Kidney glomerular epithelial cell (primary cell): ENCODE data around the gene MBTD1.
"Not testable (repeated sequence)": the region's sequence is repeated elsewhere in the genome, so short reads cannot be mapped to it uniquely, and the experiment has no call there.

Source experiments
- DNase-seq: peaks from one replicate; lab custom pipeline; 2025; lab: John Stamatoyannopoulos, UW

MBTD1 gene

DNA sequence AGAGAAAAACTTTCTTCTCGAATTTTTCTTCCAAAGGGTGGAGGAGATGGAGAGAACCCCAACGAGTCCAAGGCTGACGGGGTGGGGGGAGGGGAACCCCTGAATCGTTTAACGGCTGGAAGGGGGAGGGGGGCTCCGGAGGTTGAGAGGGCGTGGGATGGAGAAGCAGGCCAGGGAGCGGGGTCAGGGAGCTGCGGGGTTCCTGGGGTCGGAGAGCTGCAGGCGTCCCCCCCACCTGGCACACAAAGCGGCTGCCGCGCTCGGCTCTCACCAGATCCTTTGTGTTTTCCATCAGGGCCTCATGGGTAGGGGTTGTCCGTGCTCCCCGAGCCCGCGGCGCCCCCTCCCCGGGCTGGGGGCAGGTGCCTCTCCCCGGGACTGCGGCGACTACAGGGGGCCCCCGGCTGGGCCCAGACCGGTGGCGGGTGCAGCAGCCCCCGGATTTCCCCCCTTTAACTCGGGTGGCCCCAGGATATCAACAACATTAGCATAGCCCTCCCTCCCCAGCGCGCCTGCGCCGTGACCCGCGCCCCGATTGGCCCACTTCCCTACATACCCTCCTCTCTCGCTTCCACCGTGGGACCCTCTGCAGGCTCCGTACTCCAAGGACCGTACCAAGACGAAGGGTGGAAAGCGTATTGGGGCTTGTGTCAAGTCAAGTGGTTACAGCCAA, at the start of gene MBTD1:
MBTD1 (minus strand) TSS at position 486 of the 673 bp plus-strand sequence. CDS start 34,888 bp downstream, outside the sequence.
- DNase-seq = peak; percentile 93

DNA sequence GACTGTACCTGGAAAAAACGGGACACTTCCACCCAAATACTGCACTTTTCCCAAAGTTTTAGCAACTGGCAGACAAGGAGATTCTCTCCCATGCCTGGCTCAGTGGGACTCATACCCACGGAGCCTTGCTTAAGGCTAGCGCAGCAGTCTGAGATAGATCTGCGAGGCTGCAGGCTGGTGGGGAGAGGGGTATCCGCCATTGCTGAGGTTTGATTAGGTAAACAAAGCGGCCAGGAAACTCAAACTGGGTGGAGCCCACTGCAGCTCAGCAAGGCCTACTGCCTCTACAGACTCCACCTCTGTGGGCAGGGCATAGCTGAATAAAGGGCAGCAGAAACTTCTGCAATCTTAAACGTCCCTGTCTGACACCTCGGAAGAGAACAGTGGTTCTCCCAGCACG, 45.3 kb upstream of the MBTD1 start:
- no peak for DNase-seq

DNA sequence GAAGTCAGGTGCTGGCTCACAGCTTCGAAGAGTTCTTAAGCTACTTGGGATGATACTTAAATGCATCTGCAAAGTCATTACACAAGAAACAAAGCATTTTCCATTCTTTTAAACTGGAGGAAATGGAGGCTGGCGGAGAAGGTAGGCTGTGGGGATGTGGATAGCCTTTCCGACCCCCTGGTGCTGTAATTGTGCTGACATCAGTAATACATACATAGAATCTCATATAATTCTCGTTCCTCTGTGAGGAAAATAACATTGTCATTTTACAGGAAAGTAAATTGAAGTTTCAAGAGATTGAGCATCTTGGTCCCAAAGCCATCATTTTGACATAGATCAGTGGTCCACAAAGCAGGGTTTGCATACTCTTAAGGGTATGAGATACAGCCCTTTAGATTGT, 40.0 kb upstream of the MBTD1 start:
- no peak for DNase-seq

DNA sequence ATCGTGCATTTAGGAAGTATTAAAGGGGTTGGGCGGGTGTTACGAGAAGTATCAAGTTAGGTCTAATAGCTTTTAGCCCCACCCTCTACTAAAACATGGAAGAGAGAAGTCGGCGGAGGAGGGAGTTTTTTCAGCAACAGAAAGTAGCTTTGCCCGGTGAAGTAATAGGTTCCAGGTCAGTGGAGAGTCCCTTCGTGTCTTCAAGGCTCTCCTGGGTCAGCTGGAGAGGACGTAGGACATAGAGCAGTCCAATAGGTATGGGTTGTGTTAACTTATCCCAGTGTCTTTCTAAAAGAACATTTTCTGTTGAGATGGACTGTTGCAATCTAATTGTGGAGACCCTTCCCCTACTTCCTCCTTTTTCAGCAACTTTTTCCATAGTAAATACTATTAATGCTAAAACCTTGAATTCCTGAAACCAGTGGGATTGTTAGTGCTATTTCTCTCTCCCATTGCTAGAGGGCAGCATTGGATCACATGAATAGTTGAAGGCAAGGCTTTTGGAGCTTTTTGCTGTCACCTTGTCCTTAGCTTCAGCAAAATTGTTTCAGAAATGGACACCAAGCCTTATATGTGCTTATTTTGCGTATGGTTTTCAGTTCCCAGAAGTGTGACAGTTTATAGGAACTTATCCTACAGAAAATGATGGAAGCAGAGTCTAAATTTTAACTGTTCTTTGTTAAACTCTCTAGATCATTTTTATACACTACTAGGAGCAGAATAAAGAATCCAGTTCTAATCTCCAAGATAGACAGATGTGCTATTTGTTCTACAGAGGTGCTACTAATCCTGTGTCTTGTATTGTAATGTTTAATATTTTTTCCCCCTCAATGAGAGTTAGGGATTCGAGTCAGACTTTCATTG, 38.9 kb upstream of the MBTD1 start:
- DNase-seq = peak; percentile 19

DNA sequence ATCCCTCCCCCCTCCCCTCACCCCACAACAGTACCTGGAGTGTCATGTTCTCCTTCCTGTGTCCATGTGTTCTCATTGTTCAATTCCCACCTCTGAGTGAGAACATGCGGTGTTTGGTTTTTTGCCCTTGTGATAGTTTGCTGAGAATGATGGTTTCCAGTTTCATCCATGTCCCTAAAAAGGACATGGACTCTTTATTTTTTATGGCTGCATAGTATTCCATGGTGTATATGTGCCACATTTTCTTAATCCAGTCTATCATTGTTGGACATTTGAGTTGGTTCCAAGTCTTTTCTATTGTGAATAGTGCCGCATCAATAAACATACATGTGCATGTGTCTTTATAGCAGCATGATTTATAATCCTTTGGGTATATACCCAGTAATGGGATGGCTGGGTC, 34.5 kb upstream of the MBTD1 start:
- DNase-seq = not testable (repeated sequence)

DNA sequence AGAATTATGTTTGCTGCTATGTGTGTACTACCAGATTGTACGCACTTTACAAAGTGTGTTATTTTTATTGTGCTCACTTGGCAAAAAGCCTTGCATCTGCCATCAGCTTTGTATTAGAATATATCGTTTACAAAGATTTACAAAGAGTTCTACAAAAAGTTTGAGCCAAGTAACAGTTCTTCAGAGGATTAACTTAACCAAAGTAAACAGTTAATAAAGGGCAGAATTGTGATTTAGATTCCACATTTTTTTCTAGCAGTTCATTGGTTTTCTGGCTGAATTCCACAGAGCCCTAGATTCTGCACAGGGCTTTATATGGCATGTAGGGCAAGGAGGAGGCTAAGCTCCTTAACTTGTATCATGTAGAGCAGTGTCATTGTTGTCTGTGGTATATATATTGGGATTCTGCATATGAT, 29.9 kb upstream of the MBTD1 start:
- no peak for DNase-seq

DNA sequence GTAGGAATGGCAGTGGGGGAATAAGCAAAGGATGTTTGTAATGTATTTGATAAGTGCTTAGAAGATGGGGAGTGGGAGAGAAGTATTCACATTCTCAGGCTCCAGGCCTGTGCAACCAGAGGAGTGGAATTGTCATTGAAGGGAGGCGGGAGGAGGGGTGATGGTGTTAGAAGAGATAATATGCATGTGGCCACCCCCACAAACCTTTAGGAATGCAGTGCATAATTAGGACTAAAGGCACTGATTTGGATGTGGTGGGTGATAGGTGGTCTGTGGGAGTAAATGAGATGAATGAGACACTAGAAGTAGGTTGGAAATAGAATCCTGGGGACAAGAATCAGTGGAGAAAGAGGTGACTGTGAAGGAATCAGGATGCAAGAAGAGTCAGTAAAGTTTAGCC, 27.6 kb upstream of the MBTD1 start:
- DNase-seq = no peak

DNA sequence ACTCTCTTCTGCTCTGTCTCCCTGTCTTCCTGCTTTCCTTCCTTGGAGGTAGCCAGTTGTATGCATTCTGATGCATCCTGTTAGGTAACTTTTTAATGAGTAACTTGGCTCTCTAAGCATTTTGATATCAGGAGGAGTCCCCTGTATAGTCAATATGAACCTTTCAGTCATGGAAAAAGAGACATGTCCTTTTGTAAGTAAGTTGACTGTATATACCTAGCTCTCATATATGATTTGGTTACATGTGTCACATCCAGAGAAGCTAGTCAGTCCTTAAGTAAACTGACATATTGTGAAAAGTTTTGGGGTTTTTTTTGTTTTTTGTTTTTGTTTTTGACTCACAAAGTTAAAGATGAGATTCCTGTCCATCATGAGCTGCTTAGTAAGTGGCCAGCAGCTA, 19.3 kb upstream of the MBTD1 start:
- no peak for DNase-seq

DNA sequence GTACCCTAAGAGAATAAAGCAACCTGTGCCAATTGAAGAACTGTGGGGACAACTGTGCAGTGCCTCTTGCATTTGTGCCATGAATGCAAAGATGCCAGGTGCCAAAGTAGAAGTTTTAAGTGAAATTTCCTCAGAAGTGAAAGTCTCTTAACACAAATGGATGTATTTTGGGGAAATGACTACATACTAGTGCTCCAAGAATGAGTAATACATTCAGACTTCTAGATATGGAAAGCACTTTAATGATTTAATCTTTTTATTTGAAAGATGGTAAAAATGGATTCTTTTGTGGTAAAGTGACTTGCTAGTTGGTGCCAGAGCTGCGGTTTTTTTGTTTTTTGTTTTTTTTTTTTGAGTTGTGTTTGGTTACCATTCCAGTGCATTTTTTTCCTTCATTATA, 15.5 kb upstream of the MBTD1 start:
- DNase-seq = no peak

DNA sequence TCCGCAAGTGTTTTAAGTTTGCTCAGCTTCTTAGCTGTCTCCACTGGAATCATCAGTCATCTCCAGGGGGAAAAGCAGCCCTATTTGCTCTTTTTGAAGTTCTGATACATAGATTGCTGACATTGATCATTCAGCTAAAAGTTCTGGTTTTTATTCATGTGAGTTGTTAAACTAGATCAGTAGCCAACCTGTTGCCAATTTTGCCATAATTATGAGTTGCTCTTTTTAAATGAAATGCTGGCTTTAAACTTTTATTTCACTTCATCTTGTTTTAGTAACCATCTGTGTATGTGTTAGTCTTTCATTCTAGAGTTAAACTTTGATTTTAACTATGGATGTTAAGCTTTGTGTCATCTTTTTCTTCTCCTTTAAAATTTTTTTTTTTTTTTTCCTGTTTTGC, 13.0 kb upstream of the MBTD1 start:
- no peak for DNase-seq

DNA sequence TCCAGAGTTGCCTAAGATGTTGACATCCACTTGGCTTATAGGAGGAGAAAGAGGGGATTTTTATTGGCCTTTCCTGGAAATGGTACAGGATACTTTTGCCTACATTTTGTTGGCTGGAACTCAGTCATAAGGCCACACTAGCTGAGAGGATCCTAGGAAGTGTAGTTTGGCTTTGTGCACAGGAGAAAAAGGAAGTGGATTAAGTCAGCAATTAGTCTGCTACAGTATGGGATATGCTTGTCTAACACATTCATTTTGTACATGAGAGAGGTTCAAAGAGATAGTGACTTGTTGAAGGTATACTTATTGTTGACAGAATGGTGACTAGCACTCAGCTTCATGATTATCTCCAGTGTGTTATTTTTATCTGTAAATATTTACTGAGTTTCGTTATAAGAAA, 10.8 kb upstream of the MBTD1 start:
- DNase-seq = no peak

DNA sequence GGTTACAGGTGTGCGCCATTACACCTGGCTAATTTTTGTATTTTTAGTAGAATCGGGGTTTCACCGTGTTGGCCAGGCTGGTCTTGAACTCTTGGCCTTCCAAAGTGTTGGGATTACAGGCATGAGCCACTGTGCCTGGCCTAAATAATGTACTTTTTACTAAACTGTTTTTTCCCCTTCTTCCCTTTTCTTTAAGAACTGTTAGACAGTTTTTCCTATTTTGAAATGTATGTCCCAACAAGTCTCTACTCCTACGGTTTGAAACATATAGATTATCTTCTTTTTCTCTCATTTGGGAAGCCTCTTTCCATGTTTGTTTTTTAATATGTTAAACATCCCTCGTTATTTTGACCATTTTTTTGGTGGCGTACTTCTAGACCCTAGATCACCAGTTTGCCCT, 10.1 kb upstream of the MBTD1 start:
- DNase-seq = no peak

DNA sequence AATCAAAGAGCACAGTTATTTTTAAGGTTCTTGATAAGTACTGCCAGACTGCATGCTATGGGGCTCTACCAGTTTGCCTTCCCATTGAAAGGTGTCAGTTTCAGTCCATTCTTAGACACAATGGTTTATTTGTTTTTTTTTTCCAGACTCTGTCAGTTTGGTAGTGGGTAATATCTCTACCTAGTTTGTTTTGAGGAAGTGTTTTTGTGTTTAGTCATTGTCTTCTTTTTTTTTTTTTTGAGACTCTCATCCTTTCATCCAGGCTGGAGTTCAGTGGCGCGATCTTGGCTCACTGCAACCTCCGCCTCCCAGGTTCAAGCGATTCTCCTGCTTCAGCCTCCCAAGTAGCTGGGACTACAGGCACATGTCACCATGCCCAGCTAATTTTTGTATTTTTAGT, 4.6 kb upstream of the MBTD1 start:
- DNase-seq = not testable (repeated sequence)

DNA sequence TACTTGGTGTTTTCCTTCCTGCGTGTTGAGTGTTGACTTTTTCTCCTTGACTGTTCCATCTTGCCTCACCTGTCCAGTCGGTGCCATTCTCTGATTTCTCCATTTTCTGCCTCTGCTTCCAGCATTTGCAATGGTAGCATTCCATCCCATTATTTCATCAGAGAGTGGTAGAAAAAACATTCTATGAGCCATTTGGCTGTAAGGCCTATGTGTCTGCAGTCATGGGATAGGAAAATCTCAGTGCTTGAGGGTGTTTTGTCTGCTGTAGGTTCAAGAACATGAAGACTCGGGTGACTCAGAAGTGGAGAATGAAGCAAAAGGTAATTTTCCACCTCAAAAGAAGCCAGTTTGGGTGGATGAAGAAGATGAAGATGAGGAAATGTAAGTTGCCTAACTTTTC, 3.2 kb upstream of the MBTD1 start:
- no peak for DNase-seq

DNA sequence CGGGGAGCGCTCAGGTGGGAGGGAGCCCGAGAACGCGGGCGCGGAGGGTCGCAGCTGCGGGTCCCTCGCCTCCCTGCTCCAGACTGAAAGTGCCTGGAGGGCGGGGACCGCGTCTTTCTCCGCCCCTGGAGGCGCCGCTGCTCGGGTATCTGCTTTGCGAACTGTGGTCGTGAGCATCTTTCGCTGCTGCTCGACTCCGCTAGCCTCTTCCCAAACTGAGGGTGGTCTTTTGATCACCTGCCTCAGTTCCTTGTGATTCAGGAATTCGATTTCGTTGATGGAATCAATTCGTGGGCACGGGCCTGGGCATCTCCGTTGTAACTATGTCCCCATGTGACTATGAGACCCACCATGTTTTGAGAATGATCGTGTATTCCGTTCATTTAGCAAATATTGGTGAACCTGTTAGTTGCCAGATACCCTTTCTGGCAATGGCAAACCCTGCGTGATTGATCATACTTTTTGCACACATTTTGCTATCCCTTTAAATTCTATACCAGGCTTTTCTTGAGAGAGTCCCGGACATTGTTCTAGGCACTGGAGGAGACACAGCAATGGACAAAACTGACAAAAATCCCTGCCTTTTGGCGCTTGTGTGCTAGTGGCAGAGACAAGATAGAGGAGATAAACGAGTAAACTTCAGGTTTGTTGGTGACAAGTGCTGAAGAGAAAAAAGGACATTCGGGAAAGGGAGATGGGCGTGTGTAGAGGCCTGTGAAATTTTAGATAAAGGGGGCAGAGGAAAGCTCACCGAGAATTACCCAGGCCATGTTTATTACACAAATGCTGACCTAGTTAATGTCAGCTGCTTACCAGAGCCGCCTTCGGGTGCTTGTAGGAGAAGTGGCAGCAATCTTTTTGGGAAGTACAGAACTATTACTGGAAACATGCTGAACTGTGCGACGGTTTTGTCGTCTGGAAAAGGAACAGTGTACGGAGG, 1.4 kb upstream of the MBTD1 start:
- no peak for DNase-seq

DNA sequence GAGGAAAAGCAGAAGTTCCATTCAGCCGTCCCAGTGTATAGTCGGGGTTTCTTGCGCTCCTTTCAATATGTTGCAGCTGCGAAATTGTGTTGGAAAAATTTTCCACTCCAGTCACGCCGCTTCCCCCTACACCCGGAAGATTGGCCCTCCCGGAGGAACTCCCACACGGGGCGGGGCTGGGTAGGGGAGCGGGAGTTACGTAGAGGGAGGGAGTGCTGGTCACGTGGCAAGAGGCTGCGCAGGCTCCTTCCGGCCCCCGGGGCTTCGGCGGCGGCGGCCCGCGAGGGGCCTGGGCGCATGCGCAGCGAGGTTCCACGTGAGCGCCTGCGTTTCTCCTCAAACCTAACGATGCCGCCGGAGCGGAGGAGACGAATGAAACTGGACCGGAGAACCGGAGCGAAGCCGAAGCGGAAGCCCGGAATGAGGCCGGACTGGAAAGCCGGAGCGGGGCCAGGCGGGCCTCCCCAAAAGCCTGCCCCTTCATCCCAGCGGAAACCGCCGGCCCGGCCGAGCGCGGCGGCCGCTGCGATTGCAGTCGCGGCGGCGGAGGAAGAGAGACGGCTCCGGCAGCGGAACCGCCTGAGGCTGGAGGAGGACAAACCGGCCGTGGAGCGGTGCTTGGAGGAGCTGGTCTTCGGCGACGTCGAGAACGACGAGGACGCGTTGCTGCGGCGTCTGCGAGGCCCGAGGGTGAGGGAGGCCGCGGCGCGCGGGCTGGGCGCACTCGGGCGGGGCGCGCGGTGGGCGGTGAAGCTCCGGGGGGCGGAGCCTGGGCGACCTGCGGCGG, 581 bp upstream of the MBTD1 start, which contains the start of gene UTP18:
UTP18 (plus strand) TSS at position 310 of the 787 bp plus-strand sequence; CDS start at position 349, 39 bp downstream.
- peak; percentile 93 for DNase-seq

DNA sequence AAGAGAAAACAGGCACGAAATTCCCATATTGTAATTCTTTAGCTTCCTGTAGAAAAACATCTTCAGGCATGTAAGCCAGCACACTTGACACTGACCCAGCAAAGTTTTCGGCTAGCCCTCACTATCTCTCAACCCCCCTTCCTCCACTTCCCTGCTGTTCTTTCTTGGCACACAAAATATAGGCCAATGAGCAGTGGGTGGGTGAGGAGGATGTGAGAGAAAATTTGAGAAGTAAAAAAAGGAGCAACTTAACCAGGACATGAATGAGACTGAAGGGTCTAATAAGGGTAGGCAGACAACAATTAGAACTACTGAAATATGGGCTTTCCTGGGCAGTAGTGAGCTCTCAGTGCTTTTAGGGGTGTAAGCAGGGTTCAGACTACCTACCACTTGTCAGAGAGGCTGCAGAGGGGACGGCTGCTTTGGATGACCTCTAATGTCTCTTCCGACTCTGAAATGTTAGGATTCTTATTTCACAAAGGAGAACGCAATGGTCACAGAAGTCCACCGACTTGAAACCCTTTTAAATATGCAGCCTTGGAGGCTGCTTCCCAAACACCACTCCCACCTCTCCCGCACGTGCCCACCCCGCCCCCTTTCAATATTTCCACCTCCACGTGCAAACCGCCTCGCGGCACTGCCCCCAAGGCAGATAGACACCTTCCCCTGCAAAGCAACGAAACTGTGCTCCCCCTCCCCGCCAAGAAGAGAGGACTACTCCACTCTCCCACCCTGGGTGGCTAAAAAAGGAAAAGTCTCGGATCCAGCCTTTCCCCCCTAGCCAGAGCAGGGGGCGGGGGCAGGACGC, 889 bp downstream of the MBTD1 start:
- no peak for DNase-seq

DNA sequence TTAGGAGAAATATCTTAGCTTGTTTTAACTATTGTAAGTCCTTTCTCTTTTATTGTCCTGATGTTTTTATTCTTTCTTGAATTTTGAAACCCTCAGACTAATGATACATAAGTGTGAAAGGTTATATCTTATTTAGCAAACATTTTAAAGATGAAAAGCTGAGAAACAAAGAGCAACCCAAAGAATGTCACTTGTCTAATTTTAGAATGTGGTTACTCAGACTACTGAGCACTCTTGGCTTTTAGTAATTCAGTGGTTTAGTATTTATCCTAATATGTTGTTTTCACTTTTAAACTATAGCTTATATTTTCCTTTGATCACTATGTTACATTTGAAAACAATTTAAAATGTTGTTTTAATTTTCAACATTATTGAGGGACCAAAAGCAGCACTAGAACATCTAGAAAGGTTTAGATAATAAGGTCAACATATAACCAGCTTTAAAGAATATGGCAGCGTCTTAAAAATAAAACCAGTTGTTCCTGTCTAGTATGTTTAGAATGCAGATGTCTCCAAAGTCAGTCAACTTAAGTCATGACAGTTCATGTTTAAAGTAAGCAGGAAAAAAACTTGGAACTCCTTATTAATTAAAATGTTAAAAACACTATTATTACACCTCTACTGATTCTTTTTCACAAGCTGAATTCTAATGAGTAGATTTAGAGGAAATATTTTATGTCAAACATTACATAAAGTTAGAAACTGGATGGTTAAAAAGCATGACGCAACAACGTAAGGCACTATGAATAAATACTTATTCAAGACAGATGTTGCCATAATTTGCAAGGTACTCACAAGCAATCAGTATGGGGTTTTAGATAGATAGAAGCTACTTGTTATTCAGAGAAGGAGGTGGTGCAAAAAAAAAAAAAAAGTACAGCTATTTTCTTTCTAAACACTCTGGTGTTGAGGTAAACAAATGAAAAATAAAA, 2.4 kb downstream of the MBTD1 start:
- DNase-seq = no peak

DNA sequence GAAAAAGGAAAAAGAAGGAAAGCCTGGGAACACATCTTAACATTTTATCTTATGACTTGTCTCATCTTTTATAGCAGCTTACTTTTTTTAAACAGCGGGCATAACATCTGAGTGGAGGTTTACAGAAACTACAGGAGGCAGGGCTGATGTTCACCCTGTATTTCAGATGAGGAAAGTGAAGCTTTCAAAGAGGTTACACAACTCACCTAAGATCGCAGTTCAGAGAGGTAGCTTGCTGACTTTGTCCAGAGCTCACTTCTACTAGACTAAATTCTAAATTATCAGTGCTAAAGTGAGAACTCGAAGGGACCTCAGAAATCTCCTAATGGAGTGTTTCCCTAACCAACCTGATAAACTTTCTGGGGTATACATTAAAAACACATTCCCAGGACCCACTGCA, 3.7 kb downstream of the MBTD1 start:
- DNase-seq = no peak
